ENCODE data around the gene SLC7A14.

The SLC7A14 gene

DNA sequence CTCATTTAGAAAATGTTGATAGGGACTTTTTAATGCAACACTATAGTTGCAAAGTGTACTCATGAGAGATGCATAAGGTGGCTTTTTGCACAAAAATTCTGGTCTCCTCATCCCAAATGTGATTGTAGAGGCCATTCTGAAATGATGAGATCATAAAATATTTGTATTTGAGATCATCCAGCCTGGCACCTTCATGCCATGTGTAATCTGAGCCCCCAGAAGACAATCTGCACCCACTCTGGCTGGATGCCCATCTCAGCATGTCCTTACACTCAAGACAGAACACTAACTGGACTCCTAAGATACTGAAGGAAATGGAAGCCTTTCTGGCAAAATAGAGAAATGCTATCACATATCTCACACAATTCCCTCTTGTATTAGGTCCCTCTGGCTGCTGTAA is 49.2 kb downstream of the SLC7A14 start:
- DNase-seq: no peak

DNA sequence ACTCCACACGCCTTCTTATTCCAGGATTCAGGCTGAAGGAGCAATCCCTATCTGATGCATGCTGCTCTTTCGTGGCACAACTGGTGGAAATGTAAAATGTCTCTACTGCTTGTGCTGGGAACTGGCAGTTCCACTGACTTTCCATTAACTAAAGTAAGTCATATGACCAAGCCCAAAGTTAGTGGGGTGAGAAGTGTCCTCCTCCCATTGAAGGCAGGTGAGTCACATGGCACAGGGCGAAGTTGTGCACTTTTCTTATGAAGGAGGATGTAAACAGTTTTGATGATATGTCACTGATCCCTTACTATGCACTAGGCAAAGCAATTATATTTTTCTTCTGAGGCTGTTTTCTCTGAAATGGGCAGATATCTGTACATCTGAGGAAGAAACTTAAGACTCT is 51.6 kb downstream of the SLC7A14 start:
- DNase-seq: no peak

DNA sequence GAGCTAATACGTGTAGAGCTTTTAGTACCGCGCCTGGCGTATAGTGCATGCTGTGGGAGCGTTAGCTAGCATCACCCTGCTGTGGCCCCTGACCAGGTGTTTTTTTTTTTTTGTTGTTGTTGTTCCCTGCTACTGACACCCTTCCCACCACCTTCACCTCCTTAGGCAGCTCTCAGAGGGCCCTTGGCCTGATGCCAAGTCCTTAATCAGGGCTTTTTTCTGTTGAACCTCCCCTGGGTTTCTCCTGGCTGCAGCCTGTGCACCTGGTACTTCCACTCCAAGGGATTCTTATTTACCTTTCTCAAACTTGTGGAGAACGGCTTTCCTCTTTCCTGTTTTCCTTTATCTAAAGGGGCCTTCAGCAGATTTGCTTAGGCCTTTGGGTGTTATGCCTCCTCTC is 53.3 kb downstream of the SLC7A14 start:
- DNase-seq: no peak

DNA sequence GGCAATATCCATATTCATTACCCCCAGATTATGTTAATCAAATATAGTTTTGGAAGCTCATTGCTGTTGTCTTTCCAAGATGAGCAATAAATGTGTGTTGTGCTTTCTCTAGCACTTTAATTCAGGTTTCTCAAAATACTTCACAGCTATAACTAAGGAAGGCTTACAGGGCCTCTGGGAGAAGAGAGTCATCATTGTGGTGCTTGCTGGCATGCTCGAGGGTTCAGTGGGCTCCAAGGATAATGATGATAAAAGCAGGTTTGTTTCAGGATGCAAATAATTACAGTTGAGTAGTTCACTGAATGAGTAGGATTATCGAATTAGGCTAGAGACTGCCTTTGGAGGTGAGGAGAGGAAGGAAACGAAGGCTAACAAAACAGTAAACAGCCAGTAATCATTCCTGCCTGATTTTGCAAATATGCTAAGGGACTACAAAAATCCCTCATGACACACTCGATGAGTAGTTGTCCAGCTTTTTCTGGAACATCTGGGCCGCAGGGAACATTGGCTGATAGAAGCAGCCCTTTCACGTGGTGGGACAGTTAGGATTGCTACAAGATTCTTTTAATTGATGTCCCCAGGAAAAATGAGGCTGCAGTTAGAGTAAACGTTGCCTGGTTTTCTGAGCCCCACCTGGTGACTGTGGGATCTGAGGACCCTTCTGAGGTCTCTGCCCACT is 54.1 kb downstream of the SLC7A14 start:
- DNase-seq: peak in 1 of 56 donors; percentile 27

DNA sequence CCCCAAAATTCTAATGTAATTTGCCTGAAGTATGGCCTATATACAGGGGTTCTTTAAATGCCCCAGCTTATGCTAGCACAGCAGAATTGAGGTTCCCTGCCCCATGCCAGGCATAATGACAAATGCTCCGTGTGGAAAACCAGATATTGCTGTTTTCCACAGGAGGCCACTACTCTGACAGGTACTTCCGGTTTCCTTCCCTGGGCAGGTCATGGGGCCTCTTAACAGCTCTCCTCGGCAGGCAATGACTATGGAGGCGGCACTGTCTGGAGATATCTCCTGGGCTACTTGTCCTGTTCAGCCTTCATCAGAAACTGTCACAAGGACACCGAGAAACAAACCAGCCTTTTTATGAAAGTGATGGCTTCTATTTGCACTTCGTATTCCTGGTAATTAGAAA is 54.8 kb downstream of the SLC7A14 start:
- no peak for DNase-seq

DNA sequence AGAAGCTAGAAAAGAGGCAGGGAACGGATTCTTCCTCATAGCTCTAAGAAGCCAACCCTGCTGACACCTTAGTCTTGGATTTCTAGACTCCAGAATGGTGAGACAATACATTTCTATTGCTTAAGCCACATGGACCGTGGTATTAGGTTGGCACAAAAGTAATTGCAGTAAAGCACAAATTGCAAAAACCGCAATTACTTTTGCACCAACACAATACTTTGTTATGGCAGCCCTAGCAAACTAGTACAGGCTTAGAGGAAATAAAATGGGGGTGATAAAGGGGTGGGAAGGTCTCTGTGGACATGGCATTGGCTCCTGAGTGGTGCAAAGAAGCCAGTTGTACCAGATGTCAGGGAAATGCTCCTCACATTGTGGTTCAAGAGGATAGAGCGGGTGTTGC is 56.0 kb downstream of the SLC7A14 start:
- no peak for DNase-seq

DNA sequence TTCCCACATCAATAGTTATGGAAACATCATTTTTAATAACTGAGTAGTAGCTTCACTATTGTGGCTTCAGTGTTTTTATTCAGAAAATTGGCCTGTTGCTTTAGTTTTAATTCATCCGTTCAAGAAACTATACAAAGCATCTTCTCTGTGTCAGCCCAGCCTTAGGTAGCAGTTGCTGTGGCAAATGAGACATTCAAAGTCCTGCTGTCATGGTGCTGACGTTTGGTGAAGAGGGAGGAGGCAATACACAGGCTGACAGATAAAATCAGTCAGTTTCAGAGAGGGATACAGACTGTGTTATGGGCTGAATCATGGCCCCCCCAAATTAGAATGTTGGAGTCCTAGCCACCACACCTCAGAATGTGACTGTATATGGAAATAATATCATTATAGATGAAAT is 56.5 kb downstream of the SLC7A14 start:
- DNase-seq: no peak

DNA sequence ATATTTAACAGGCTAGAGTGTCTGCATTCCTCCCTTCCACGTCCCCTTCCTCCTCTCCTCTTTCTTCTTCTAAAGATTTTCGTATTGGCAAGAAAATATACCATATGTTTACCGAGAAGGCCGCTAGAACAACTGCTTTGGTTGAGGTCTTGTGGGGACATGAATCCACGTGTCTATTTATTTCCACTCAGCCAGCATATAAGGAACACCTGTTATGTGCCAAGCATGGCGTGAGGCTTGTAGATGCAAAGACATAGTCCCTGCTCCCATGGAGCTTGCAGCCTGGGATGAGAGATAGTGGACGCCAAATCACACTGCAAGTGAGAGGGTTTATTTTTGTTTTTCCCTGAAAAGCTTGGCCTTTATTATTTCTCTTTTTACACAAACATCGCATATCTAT is 57.1 kb downstream of the SLC7A14 start:
- DNase-seq: no peak

DNA sequence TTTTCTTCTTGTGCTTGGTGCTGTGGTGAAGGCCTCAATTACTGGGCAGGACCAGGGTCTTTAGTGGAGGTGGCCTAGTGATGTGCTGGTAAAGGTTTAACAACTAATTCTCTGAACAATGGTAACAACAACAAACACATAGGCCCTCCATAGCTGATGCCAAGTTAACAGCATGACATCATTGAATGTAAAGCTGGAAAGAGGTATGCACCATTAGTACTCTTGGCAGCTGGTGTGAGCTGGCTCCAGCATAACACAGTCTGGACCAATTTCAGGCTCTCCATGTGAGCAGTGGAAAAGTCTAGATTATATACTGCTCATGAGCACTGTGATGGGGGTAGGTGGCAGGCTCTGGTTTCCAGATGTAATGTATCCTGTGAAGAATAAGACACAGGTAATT is 61.8 kb downstream of the SLC7A14 start:
- no peak for DNase-seq

DNA sequence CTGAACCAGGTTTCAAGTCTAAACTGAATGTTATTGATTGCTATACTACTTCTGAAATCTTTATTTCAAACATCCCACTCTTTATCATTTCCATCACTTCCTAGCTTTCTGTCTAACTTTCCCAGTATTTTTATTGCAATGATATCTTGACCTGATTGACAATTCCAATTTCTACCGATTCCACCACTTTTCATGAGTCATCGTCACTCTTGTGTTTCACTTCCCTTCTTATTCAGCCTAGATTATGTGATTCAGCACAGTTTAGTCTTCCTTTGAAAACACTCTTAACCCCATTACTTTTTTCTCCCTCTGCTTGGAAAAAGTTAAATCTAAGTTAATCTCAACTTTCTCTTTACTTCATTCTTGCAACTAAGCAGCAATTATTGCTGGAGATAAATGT is 62.6 kb downstream of the SLC7A14 start:
- DNase-seq: no peak

DNA sequence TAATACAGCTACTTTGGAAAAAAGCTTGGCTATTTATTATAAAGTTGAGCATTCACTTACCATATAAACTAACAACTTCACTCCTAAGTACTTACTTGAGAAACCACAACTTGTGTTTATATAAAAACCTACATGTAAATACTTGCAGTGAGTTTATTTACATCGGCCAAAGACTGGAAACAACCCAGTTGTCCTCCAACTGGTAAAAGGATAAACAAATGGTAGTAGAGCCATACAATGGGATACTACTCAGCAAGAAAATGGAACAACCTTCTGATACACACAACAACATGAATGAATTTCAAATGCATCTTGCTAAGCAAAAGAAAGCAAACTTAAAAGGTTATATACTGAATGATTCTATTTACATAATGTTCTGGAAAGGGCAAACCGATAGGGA is 63.7 kb downstream of the SLC7A14 start:
- no peak for DNase-seq

DNA sequence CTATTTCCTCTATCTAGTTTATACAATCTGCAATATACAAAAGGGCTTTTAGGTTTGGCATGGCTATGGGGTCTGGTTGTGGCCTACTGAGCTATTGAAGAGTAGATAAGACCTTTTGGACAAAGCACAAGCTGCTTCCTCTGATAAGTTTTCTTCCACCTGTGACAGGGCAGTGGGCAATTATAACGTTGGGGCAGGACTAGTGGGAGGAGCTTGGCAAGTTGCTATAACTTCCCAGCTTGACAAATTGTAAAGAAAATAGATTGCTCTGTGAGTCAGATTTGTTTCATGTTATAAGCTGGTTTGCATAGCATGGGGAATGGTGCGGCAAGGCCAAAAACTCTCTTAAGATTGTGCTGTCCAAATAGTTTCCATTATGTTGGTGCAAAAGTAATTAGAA is 64.9 kb downstream of the SLC7A14 start:
- no peak for DNase-seq

DNA sequence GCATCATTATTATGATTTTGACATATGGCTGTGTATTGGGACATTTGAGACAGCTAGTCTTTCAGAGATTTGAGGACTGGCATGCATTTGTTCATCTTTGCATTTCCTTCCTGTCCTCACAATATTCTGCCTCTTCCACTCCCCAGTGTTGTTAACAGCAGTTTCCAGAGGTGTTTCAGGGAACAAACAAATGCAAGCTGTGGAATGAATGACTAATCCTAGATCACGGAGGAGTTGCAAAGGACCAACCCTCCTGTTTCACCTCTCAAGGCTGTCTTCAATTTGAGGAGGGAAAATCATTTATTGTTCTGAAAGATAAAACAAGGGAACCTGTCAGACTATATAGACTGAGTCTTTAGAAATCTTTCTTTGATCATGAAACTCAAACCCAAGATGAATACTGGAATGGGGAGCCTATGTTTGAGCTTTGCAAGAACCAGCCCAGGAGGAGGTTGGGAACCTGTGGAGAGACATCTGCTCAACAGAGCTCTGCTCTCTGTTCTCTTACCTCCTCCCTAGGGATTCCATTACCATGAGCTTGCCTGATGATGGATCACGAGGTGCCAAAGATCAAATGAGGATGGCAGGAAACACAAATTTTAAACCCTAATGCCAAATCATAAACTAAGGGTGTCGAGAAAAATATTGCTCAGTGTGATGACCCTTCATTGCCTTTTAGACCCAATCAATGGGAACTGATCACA is 68.5 kb downstream of the SLC7A14 start:
- no peak for DNase-seq

DNA sequence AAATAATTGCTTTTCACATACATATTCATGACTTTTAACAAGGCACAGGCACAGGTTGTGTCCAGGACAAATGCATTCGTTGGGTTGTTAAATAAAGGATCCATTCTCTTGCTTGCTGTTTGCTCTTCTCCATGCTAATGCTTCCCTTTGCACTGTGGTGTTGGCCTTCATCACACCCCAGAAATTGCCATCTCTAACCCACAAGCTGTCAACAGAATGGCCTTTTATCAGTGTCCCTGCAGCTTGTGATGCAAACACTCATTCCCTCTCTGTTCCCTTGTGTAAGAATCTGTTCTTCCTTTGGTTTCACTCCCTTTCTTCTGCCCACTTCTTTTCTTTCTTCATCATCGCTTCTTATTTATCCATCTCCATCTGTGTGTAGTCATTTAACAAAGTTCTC is 72.2 kb downstream of the SLC7A14 start:
- DNase-seq: peak in 1 of 56 donors; percentile 11

DNA sequence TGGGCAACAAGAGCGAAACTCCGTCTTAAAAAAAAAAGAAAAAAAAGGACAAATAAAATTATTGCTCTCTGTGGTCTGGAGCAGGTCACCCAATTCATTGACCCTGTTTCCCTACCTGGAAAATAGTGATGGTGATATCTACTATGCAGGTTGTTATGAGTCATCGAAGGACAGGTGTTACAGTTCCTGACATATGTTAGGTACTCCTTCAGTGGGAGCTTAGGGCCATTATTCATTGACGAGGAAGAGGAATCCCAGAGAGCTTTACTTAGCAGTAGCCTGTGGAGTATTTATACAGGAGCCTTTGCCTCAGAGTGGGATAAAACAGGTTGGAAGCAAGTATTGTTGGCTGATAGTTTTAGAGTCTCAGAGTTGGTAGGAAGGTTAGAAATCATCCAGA is 74.5 kb downstream of the SLC7A14 start:
- DNase-seq: no peak

DNA sequence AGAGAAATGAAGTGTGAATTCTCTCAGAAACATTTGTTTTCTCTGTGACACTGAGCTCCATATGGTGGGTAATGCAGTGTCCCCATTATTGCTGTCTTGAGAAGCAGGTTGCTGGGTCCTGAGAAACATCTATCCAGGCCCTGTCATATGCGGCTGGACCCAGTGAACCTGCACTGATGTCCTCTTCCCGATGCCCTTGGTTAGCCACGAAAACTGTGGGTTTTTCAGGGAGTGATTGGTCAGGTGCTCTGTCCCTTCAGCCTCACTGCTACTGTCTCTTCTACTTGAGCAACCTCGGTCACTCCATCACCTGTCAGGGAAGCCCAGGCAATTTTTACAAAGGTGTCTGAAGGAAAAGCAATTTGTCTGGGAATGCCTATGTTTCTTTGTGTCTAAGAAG is 77.0 kb downstream of the SLC7A14 start:
- no peak for DNase-seq

DNA sequence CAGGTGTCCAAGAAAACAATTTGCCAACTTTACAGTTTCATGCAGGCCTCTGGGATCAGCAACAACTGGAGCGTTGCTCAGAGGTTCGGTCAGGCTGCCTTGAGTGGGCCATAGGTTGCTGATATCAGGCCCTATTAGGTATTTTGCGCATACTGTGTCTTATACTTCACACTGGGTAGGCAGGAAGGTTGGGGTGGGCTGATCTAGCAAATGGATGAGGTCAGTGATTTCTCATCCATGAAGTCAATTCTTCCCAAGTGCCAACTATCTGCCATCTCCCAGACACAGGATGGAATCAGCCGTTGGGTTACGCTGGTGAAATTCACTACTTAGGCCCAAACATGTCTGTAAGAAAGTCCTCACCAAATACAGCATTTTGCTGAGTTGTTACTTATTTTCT is 77.6 kb downstream of the SLC7A14 start:
- DNase-seq: no peak

DNA sequence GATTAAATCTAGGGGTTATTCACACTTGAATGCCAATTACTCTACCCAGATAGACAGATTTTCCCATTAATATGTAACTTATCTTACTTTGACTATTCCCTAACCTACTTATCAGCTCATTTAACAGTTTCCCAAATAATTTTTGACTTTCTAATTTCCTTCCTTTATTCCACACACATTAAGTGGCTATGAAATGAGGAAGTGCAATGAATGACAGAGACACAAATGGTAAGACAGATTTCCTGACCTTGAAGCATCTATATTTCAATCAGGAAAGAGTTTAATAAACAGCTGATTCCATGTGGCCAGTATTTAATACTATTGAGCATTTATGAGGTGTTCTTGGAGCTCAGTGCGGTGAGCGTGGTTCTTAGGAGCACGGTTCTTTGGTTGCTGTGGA is 78.8 kb downstream of the SLC7A14 start:
- DNase-seq: no peak

DNA sequence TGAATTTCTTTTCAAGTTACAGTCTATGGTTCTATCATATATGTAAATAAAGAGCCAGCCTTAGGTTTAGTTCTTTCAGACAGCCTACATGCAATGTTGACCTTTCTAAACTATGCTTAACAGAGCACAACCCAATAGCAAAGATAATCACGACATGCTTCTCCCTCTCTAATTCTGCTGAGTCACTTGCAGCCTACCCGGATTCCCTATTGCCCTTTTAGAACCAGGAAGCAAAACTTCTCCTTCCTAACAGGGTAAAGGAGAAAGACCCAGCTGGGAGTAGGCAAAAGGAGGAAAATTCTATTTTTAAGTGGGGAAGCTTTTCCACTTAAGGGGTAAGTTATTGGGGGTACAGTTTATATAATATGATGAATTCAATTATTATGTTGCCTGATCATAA is 79.3 kb downstream of the SLC7A14 start:
- no peak for DNase-seq

DNA sequence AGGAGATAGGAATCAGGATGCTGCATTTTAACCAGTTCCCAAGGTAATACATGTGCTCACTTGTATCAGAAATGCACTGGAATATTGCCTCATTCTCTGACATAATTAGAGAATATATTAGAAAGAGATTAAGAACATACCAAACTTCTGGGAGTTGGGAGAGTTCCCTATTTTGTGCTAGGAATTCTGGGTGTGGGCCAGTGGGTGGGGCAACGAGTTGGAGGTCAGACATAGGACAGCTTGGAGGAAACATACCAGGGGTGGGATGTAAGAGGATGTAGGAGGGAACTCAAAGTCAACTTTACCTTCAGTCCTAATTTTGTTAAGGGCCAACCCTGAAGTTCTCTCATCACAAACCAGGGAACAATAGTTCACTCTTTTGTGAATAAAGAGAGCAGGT is 83.6 kb downstream of the SLC7A14 start:
- no peak for DNase-seq

DNA sequence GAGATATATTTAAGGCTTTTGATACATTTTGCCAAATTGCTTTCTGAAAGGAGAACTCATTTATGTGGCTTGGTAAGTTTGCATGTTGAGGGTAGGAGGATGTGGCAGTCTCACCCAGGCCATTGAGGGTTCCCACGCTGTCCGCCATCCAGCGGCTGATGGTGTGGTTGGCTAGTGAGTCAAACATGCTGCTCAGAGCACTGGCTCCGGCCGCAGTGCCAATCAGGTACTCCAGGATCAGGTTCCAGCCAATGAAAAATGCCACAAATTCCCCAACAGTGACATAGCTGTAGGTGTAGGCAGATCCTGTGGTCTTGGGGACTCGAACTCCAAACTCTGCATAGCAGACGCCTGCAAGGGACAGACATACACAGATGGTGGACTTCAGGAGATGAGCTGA is 84.9 kb downstream of the SLC7A14 start:
- no peak for DNase-seq

DNA sequence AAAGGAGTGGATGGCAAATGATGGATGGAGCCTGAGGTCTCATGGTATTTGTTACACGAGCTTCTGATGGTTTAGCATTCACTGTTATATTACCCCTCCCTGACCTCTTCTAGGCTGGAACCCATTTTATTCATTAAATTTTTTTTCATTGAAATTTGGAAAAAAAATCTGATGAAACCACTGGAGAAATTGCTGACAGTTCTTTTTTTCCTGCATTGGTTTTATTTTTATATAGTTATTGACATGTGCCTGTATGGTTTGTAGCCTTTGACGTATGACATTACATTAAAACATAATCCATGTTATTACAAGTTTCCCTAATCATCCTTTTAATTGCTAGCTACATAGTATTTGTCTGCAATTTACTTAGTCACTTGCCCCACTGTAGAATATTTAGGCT is 85.4 kb downstream of the SLC7A14 start:
- no peak for DNase-seq

DNA sequence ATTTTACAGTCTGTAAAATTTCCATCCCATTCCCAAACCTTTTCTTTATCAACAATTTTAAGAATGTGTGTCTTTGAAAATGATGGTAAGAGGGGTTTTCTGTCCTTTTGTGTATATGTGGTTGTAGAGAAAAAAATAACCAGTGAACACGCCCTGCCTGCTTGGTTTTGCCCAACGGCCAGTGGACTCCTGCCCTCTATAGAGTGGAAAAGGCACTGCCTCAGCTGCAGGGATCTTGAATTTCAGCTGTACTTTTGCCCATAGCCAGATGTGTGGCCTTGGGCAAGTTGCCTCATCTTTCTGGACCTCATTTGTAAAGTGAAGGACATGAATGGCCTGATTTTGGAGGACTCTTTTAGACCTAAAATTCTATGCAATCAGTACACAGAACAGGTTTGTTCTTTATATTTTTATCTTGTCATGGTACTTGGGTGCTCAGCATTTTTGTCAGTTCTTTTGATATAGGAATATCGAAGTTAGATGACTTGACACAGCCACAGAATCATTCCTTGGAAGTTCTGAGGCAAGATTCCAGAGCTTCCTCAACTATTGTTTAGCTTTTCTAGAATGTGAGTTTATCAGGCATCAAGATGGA is 86.2 kb downstream of the SLC7A14 start:
- DNase-seq: peak in 25 of 56 donors; percentile 9 to 72 (median 26)
